ENCODE results near the gene RNASE9.
A peak's percentile ranks its signal among the peaks of the same experiment; 100 is the strongest.

- TF ChIP-seq ETS2 (tag; IDR thresholded peaks at IDR 0.05; ENCODE audit: borderline replicate concordance, poor library complexity, severe bottlenecking) (no peak), RAD21 (CRISPR knock-in tag; conservative IDR thresholded peaks at IDR 0.05 in 1 of 2, IDR thresholded peaks at IDR 0.05 in 1 of 2) (peak in 1 of 2 experiments; percentile 26; a peak in 2 of 4 replicates), ARID1B (IDR thresholded peaks at IDR 0.05) (no peak), SAFB (IDR thresholded peaks at IDR 0.05; ENCODE audit: borderline replicate concordance, low read depth, low read length) (no peak), THAP12 (CRISPR knock-in tag; IDR thresholded peaks at IDR 0.05) (no peak), CUX1 (CRISPR knock-in tag; IDR thresholded peaks at IDR 0.05) (no peak), RFX5 (IDR thresholded peaks at IDR 0.05; ENCODE audit: low read depth, low read length) (no peak; the same call in 1 of the 2 replicates), TAF1 (IDR thresholded peaks at IDR 0.05; ENCODE audit: control insufficient read depth, extremely low read depth, insufficient read depth, low read length, severe bottlenecking) (no peak), CEBPB (tag; IDR thresholded peaks at IDR 0.05) (0 out of 2 replicates have a peak, but pooled peaks have one; percentile 24), YY1 (IDR thresholded peaks at IDR 0.05; ENCODE audit: borderline replicate concordance in 1 of 3, control insufficient read depth in 1 of 3, extremely low read depth in 1 of 3, insufficient read depth in 3 of 3, insufficient read length in 1 of 3, insufficient replicate concordance in 2 of 3, low read depth in 1 of 3, low read length in 2 of 3) (no peak), ZBTB1 (CRISPR knock-in tag; IDR thresholded peaks at IDR 0.05; ENCODE audit: borderline replicate concordance, low read depth) (no peak), POLR2AphosphoS5 (IDR thresholded peaks at IDR 0.05; ENCODE audit: control insufficient read depth, insufficient read depth, low read depth, low read length) (no peak)
- TF ChIP-seq, protein P1, sequence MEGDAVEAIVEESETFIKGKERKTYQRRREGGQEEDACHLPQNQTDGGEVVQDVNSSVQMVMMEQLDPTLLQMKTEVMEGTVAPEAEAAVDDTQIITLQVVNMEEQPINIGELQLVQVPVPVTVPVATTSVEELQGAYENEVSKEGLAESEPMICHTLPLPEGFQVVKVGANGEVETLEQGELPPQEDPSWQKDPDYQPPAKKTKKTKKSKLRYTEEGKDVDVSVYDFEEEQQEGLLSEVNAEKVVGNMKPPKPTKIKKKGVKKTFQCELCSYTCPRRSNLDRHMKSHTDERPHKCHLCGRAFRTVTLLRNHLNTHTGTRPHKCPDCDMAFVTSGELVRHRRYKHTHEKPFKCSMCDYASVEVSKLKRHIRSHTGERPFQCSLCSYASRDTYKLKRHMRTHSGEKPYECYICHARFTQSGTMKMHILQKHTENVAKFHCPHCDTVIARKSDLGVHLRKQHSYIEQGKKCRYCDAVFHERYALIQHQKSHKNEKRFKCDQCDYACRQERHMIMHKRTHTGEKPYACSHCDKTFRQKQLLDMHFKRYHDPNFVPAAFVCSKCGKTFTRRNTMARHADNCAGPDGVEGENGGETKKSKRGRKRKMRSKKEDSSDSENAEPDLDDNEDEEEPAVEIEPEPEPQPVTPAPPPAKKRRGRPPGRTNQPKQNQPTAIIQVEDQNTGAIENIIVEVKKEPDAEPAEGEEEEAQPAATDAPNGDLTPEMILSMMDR (IDR thresholded peaks at IDR 0.05 in 2 of 3, conservative IDR thresholded peaks at IDR 0.05 in 1 of 3; ENCODE audit: insufficient read depth in 2 of 3, low read depth in 1 of 3, low read length in 3 of 3) = no peak
These were observed 49.3 kb upstream of the RNASE9 start for GRCh38 chr14:20610002-20610765.
